HG03575 (cell line): ENCODE data around the gene RUFY1.
"Not testable (repeated sequence)": the region's sequence is repeated elsewhere in the genome, so short reads cannot be mapped to it uniquely, and the experiment has no call there.

ENCODE experiments used
- ATAC-seq: cut with Tn5 transposase; IDR thresholded peaks from one replicate; pipeline ENCODE4 v1.9.1; 2021; ENCODE audit not compliant: unreplicated experiment, insufficient number of reproducible peaks, low FRiP score; ENCODE audit errors: extremely low read depth

RUFY1 gene, protein sequence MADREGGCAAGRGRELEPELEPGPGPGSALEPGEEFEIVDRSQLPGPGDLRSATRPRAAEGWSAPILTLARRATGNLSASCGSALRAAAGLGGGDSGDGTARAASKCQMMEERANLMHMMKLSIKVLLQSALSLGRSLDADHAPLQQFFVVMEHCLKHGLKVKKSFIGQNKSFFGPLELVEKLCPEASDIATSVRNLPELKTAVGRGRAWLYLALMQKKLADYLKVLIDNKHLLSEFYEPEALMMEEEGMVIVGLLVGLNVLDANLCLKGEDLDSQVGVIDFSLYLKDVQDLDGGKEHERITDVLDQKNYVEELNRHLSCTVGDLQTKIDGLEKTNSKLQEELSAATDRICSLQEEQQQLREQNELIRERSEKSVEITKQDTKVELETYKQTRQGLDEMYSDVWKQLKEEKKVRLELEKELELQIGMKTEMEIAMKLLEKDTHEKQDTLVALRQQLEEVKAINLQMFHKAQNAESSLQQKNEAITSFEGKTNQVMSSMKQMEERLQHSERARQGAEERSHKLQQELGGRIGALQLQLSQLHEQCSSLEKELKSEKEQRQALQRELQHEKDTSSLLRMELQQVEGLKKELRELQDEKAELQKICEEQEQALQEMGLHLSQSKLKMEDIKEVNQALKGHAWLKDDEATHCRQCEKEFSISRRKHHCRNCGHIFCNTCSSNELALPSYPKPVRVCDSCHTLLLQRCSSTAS

GRCh38 chr5:179550511-179551342 is at the start of gene RUFY1:
Gene RUFY1 (plus strand): TSS chr5:179550554. CDS start chr5:179550570, 16 bp downstream.
- no peak for ATAC-seq

- not testable (repeated sequence) for ATAC-seq
These were observed 48.4 kb upstream of the RUFY1 start for GRCh38 chr5:179501997-179502396.

DNA sequence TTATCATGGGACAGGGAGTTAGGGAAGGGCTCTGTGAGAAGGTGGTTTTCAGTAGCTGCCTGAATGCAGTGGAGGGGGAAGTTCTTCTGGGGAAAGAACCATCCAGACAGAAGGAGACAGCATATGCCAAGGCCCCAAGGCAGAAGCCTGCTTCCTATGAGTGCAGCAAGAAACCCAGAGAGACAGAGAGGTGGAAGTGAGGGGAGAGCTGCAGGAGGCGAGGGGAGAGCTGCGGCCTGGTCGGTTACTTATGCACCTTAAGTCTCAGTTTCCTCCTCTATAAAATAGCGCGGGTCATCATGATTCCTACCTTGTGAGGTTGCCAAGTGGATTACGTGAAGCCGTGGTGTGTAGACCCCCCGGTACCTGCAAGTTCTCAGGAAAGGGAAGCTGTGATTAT is 47.9 kb upstream of the RUFY1 start:
- ATAC-seq = not testable (repeated sequence)

- ATAC-seq = no peak
These were observed 46.2 kb upstream of the RUFY1 start for GRCh38 chr5:179504191-179504590.

- no peak for ATAC-seq
These were observed 45.6 kb upstream of the RUFY1 start for GRCh38 chr5:179504600-179505396.

DNA sequence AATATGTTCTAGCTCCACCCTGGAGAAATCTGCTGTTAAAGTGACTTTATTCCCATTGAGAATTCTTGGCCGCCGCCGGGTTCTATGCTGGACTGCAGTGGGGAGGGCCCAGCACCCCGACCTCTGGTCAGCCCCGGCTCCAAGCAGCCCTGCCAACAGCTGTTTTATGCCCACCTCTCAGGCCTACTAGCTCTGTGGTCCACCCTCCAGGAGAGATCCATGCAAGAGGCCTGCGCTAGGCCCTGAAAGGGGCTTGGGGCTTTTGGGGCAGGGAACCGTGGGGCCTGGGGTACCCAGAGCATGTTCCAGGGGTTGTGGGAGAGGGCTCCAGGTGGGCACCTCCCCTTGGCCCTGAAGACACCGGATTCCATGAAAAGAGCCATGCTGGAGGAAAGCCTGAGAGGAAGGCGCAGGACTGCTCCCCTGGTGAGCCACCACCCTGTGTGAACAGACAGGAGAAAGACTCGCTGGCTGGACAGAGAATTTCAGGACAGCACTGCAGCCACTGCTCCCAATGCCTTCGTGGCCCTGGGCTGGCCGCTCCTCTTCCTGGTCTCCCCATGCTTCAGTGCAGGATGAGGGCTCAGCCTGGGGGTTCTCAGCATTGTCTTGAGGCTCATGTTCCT is 44.6 kb upstream of the RUFY1 start:
- no peak for ATAC-seq

GRCh38 chr5:179509239-179509638 is 41.1 kb upstream of the RUFY1 start:
- no peak for ATAC-seq

GRCh38 chr5:179509845-179510244 is 40.5 kb upstream of the RUFY1 start:
- ATAC-seq = no peak

DNA sequence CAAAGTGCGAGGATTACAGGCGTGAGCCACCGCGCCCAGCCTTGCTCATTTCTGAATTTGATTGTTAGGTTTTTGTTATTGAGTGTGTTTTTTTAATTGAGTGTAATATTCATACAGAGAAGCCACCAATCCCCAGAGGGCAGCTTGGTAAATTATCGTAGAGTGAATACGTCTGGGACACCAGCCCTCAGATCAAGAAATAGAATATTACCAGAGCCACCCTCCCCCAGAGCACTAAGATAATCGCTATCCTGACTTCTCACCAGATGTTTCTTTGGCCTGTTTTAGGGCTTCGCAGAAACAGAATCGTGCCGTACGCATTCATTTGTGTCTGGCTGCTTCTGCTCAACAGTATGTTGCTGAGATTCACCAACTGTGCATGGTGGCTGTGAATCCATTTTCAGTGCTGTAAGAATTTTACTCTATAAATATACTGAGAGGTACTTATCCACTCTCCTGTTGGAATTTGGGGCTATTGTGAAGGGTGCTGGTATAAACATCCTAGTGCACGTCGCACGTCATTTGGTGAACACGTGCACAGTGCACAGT is 37.8 kb upstream of the RUFY1 start:
- ATAC-seq = no peak

- ATAC-seq = not testable (repeated sequence)
These were observed 34.9 kb upstream of the RUFY1 start for GRCh38 chr5:179515501-179515900.

DNA sequence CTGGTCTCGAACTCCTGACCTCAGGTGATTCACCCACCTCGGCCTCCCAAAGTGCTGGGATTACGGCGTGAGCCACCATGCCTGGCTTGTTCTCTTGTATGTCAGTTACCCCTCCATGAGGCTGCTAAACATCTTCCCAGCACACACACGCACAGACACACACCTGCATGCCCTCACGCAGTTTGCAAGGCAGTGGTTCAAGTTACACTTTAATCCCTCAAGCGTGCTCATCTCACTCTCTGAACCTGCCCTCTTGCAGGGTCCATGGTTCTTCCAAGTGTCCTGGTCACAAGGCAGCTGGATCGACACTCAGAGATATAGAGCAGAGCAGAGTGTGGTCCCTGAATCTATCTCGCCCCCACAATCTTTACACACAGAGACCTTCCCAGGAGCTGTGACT is 34.1 kb upstream of the RUFY1 start:
- ATAC-seq = no peak

- not testable (repeated sequence) for ATAC-seq
These were observed 32.6 kb upstream of the RUFY1 start for GRCh38 chr5:179517746-179518145.

DNA sequence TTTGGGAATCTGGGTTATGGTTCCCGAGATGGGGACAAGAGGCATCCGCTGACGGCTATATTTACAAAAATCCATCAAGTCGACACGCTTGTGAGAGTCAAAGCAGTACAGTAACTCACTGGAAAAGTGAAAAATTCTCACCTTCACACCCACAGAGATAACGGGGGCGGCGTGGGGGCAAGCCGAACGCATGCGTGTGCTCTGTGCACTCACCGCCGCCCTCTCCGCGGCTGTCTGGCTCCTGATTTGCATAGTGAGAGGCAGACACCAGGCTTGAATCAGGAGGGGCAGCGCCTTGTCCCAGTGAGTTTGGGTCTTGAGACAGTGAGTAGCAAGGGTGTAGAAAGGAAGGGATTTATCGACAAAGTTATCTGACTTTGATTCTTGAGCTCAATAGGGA is 32.0 kb upstream of the RUFY1 start:
- not testable (repeated sequence) for ATAC-seq

- not testable (repeated sequence) for ATAC-seq
These were observed 30.8 kb upstream of the RUFY1 start for GRCh38 chr5:179519416-179520070.

DNA sequence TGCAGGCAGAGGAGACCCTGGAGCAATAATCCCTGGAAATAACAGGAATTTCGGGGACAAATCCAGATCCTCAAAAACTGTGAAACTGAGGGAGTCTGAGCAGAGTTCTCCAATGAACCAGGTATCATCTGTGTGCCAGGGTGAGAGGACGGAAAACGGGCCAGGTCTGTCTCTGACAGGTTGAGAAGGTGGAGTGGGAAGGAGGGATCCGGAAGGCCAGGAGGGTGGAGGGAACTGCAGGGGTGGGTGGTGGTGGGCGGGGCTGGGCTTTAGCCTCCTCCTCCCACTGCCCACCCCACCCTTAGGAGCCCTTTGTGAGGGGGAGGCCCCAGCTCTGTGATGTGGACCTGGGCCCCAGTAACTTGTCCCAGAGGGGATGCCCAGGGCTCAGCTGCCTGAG is 28.2 kb upstream of the RUFY1 start:
- not testable (repeated sequence) for ATAC-seq

GRCh38 chr5:179526978-179527377 is 23.4 kb upstream of the RUFY1 start:
- ATAC-seq = no peak
